Posterior cingulate gyrus (tissue), 11 donors: ENCODE measurements around the gene PABPC1L.

ENCODE experiments used
- DNase-seq, 10 donors: peaks; one replicate each; pipeline versions ENCODE4 v3.0.0 to v3.0.0-alpha.2; 2020 to 2021; ENCODE audit warnings: mixed read lengths in 3 of 10
- intact Hi-C: fragments of 100-400 bp; cut with DNase I; formaldehyde crosslinking; loops from one replicate; pipeline ENCODE4 v1.15.1; 2023

Gene PABPC1L

DNA sequence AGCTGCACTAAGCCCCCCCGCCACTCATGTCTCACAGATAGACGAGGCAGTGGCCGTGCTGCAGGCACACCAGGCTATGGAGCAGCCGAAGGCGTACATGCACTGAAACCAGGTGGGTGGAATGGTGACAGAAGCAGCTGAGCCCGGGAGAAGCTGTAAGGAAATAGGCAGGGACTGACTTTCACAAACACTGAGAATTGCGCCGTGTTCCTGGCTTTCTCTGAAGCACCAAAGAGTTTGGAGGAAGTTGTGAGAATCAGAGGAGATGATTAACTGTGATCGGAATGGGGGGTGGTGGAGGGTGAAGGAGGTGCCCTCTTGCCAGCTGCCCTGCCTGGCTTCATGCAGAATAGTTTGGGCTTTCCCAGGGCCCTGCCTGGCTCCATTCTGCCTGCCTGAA lies 28.8 kb downstream of the PABPC1L start:
- intact Hi-C loops, result no loop called here
- peak in 8 of 10 donors; percentile 12 to 89 (median 42) for DNase-seq

DNA sequence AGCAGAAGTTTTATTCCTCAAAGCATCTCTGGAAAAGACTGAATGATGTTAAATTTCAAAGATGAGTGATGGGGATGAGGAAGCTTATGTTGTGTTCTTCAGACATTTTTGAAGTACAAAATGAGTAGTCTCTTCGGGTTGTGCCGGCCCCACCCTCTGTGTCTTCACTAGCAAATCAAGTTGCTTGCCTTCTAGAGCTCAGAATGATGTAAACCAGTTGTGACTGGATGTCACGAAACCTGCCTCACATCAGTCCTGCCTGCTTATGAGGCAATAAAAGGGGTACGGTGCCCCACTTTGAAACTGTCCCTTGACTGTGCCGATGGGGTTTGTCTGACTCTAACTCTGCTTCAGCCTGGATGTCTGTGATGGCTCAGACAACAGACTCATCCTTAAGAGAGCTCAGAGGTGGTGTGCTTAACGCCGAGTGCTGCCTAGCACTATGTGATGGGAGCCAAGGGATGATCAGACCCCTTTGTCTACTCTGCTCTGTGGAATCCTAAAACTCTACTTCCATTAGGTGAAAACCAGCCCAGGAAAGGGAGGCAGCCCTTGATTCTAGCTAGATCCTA lies 31.3 kb downstream of the PABPC1L start:
- intact Hi-C loops, result no loop called here
- no peak for DNase-seq

DNA sequence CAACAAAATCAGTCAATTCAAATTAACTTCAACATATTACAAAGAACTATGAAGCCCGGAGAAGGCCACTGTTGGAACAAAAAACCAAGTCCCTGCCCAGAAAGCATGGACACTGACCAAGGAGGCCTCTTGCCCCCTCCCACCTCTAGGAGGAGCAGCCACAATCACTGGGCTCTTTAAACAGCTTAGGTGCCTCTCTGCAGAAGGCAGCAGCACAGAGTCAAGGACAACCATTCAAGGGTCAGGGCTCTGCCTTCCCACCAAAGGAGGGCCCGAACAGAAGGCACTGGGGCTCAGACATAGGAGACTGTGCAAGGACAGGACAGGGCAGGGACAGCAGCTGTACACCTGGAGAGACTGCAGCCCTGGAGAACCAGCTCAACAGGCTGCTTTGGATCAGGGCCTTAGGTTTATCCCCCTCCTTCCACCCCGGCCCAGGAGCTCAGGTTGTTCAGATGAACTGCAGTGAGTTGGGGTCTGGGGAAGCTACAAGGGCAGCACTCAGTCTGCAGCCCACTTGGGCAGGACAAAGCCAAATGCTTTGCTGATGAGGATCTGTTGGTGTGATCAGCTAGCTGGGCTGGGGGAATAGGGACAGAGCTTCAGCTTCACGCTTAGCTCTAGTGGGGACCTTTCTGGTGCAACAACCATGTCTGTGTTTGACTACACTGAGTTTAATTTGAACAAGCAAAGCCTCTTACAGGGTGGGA lies 32.6 kb downstream of the PABPC1L start:
- DNase-seq, result peak in 1 of 10 donors; percentile 49

DNA sequence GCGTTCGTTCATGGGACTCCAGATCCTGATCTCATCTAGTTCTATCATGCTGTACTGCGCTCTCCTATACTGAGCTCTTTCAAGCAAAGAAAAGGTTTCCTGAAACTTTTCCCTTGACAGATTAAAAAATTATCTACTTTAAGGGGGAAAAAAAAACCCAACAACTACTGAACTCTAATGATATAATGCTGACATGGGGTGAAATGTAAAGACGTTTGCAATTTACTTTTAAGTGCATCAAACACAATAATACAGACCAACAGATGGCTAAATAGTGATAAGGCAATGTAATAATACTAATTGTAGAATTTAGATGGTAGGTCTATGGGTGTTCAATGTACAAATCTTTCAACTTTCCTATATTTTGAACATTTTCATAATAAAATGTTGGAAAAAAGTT lies 34.0 kb downstream of the PABPC1L start:
- intact Hi-C loops, result no loop called here
- DNase-seq, result no peak

More for the DNA sequence above, 32.6 kb downstream of the PABPC1L start:
- intact Hi-C loops, result no loop called here

DNA sequence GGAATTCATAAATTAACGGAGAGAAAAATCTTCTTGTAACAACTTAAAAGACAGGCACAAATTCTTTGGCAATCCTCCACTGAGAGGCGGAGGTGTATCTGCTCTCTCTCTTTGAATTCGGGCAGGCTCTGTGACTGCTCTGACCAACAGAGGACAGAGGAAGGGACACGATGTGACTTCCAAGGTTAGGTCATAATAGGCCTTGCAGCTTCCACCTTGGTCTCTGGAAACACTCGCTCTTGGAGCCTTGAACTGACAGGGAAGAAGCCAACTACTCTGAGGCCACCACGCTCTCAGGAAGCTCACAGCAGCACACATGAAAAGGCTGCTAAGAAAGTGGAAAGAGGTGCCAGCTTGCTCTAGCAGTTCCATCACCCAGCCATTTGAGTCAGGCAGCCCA lies 35.4 kb downstream of the PABPC1L start:
- intact Hi-C loops, result no loop called here
- no peak for DNase-seq

DNA sequence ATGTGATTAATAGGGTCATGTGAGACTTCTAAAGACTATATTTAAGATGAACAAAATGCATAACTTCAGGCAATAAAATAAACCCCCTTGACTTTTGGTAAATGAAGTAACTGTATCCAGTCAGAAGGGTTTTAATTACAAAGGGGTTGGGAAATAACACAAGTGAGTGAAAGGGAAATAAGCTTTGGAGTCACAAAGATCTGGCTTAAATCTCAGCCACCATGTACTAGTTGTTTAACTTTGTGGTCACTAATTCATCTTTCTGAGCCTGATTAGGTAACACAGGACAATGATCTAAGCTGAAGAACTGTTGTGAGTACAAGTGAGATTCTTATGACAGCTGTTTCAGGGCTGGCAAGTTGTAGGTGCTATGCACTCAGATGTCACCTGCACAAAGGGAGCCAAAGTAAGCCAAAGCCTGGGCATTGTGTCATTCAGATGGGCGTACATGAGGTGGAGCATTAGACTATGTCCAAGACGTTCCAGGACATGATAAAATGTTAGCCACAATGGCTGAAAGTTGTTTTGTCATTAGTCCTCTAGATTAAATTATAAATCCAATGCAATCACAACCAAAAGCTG lies 36.5 kb downstream of the PABPC1L start:
- intact Hi-C loops, result no loop called here
- no peak for DNase-seq

DNA sequence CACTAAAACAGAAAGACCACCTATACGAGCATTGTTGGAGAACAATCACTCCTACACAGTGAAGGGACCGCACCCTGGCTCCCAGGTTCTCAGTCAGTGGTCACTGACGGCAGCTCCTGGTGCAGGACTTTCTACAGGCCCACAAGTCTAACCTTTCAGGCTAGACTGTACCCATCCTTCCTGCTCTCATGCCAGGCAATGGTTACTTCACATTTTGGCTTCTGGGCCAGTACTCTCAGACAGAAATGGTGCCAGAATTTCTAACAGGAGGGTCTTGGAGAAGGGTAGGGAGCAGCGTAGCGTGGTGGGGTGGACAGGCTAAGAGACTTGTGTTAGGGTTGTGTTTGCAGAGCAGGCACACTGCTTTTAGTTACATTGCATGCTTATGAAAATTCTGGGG lies 38.2 kb downstream of the PABPC1L start:
- no peak for DNase-seq
- intact Hi-C loops, result no loop called here

DNA sequence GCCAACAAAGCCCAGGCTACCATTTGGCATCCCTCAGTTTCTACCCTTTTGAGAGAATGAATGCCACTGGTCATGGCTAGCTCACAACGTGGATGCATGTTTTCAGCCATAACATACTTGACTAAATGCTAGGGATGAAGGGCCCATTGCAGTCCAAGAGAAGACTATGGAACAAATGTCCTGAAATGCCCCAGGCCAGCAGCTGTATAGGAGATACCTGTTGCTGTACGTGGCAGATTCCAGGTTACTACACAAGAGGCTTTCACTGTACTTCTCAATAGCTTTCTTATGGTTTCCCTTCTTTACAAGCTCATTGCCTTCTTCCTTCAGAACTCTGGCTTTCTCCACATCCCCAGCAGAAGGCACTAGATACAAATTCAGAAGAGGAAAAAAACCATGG lies 38.7 kb downstream of the PABPC1L start:
- intact Hi-C loops, result no loop called here
- no peak for DNase-seq

DNA sequence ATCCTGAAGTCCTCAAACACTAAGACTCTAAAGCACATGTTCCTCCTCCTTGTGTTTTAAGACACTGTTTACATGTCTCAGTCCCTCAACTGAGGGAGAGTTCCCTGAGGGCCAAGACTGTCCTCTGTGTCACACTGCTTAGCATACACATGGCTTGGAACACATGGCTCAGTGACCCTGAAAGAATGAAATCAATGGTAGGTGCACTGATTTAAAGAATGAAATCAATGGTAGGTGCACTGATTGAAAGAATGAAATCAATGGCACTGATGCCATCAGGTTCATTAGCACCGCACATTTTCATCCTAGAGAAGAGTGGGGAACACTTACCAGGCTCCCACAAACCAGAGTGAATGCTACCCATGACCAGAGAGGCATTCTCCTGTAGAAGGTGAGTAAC lies 40.5 kb downstream of the PABPC1L start:
- DNase-seq, result no peak
- intact Hi-C loops, result no loop called here

DNA sequence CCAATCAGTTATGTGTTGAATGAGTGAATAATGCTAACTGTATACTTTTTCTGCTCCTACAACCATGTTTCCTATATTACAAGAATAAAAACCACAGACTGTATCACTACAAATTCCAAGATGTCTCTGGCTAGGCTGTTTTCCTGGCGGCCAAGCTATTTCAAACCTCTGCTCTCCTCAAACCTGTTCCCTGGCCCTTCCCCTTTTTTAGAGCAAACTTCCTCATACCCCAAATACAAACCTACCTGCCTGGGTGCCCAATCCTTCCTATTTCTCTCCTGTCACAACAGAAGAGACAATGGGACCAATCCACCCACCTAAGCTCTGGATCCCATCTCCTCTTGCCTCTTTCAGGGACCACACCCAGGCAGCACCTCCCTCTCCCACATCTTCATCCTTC lies 42.9 kb downstream of the PABPC1L start:
- intact Hi-C loops, result no loop called here
- DNase-seq, result no peak

DNA sequence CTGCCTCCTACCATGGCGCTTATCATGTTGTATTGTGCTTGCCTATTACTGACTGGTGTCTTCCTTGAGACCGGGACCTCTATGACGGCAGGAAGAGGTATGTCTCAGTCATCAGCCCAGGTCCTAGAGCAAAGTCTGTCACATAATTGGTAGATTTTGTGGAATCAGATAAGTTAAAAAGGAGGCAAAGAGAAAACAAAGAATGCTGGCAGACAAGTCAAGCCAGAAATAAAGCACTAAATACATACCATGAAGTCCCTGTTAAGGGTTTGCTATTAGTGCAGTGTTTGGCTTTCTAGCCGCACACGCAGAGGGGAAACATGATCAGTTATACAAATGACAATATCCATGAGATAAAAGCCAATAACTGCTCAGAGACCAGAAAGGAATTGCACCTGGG lies 44.4 kb downstream of the PABPC1L start:
- intact Hi-C loops, result no loop called here

DNA sequence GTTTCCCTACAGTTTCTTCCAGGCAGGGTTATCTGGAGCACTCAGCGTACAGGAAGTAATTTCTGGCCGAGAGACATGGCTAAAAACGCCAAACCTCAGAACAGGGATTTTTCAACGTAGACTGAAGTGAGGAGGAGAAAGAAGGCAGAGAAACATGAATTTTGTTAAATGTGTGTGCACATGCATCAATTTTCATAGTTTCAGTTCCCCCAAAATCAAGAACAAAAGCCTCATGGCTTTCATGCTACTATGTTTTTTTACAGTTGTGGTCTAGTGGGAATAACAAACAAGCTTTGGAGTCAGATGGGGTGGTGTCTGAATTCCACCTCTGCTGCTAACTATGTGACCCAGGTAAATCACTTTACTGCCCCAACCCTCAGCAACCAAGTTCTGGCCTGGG lies 45.4 kb downstream of the PABPC1L start:
- intact Hi-C loops, result no loop called here
- no peak for DNase-seq

More for the DNA sequence above, 44.4 kb downstream of the PABPC1L start:
- DNase-seq, result no peak

DNA sequence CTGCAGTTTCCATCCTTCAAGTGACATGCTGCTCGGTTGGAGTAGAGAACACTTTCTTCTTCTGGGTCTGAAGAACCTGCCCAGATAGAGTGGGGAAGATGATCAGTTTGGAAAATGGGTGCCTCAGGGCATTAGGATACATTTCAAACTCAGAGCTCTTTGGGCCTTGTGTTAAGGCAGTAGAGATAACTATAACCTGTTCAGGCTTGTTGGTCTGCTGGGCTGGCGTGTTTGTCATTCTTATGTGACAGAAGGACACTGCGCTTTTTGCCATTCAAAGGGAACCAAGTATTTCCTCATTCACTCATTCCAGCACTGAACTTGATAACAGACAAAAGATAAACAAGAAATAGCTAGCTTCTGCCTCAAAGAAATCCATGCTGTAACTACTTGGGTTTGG lies 46.5 kb downstream of the PABPC1L start:
- intact Hi-C loops, result no loop called here
- DNase-seq, result no peak

DNA sequence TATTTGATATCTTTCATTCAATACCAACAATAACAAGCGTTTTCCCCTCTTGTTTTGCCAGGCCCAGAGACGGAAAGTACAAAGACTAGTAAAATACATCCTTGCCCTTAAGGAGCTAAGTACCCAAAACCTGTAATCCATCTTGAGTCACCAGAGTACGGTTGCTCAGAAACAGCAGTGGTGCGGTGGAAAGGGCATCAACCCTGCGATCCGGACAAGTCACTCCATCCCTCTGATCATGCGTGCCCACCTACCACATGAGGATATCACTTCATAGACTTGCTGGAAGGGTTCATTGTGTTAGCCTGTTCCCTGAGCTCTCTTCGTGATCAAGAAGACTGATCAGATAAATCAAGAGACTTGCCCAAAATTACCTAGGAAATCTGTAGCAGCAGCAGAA lies 48.4 kb downstream of the PABPC1L start:
- no peak for DNase-seq
- intact Hi-C loops, result no loop called here

DNA sequence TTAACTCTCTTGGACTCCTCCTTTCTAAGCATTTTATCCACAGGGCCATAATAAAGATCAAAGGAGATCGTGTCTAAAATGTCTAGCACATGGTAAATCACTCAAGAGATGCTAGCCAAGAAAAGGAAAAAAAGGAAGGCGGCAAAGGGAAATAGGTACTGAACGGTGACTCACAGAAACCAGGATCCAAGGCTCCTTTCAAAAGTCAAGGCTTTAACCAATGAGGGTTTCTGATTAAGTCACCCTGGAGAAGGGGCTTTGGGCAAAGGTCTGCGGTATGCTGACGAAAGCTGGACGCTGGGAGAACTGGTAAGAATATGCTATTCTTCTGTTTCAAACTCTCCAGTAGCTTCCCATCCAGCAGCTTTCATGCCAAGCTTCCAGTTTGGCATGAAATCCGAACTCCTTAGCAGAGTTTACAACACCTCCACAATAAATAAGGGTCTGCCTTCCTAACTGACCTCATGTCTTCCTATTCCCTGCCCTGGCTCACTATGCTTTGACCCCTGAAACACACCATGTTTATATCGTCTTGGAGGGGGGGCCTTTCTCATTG lies 49.3 kb downstream of the PABPC1L start:
- DNase-seq, result no peak
- intact Hi-C loops, result no loop called here

DNA sequence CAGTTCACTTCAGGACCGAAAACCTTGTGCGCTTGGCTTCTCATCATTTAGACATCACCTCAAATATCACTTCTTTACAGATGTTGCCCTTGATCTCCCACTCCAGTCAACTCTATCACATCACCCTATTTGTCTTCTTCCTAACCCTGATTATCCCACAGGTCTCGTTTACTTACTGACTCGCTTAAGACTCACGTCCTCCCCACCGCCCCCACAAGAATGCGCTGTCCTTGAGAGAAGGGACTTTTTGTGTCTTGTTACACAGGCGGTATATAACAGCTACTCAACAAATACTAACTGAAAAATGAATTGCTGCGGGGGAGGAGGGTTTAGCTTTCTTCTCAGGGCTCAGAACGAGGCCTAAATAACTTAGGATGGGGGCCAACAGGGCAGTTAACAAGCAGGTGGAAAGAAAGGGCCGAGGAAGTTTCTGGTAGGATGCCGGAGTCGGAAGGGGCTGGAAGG lies 49.8 kb downstream of the PABPC1L start:
- DNase-seq, result peak in 1 of 10 donors; percentile 23
- intact Hi-C loops, result no loop called here

DNA sequence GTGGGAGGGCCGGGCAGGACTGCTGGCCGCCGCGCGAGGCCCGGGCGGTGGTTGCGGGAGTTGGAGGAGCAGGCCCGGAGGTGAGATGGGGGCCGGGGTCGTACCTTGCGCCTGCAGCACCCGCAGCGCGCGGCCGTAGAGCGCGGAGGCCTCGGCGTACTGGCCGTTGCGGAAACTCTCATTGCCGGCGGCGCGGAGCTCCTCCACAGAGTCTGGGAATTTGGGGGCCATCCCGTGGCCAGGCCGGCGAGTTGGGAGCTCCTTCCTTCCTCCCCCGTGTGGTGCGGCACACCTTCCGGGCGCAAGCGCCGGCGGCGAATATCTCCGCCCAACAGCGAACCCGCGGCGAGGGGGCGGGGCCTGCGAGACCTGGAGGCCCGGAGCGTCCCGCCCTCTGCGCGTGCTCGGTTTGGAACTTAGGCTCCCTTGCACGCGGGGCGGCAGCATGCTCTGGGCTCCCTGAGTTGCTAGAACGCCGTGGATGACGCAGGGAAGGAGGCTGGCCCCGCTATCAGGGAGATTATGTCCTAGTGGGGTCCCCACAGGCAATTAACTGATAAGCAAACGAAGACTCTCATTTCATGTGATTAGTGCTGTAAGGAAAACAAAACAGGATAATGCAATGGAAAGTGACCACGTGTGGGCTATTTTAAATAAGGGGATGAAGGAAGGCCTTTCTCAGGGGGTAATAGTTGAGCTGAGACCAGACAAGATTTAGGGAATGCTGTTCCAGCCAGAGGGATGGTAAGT lies 50.4 kb downstream of the PABPC1L start, which contains the start of gene TOMM34:
TSS of gene TOMM34 (minus strand) at position 295 of the 750 bp plus-strand sequence. CDS start at position 231, 64 bp downstream.
- intact Hi-C loops, result no loop called here
- DNase-seq, result peak; percentile 89 to 99 (median 96)

DNA sequence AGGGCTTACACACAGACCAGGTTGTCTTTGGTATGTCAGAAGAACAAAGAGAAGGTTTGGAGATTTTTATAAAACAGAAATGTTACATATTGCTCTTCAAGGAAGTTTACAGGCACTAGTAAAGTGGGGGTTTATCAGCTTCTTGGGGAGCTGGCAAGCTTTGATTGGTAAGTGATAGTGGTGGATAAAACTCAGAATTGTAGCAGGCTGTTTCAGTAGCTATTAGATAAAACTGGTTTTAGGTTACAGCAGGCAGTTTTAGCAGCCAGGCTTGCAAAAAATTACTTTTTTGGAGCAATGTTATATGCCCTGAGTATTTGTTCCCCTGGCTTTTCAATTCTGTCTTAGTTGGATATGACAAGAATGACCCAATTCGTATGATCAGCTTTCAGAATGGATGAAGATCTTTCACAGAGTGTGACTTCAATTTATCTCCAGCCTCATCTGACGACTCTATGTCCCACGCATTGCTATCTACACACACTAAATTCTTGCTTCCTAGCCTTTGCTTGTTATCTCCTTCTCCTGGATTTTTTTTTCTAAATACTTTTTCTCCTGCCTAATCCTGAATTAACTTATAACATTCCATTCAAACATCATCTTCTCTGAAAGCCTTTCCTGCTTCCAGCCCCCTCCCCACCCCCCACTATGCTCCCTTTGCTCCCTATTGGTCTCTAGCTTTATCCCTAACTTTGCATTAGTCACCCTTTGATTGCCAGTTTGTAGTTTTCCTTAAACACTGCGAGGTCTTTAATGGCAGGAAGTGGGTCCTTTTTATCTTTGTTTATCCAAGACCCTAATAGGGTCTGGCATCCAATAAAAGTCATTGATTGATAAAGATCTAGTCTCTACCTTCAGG lies 51.4 kb downstream of the PABPC1L start:
- DNase-seq, result no peak
- intact Hi-C loops, result no loop called here

DNA sequence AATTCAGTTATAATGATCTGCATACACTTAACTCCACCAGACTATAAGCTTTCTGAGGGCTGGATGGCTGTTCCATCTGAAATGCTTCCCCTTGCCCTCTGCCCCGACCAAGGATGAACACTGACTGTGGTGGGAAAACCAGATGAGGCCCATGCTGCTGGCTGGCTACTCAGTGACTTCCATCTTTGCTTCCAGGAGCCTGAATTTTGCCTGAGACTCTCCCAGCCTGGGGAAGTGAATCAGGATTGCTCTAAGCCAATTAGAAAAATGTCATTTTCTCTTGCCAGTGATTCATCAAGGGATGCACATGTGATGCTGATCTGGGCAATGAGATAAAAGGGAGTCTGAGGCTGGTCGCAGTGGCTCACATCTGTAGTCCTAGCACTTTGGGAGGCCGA lies 52.0 kb downstream of the PABPC1L start:
- intact Hi-C loops, result no loop called here
- no peak for DNase-seq

DNA sequence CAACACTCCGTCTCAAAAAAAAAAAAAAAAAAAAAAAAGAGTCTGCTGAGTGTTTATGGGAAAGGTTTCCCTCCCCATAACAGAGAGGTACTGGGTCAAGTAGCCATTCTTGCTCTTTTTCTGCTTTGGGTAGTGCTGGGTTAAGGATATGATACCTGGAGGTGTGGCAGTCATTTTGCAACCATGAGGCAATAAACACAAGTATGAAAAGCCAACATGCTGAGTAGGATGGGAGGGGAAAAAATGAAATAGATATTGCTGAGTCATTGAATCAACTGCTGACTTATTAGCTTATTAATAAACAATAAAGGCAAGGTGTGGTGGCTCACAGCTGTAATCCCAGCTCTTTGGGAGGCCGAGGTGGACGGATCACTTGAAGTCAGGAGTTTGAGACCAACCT lies 52.6 kb downstream of the PABPC1L start:
- intact Hi-C loops, result no loop called here
- DNase-seq, result no peak
